Fibroblast of gingiva (primary cell): ENCODE results near the gene EHBP1L1.

Source experiments
- DNase-seq: peaks from one replicate; pipeline ENCODE4 v3.0.0-alpha.2; 2011; ENCODE audit warnings: low read depth

EHBP1L1 gene

GRCh38 chr11:65595131-65595530 lies 19.3 kb downstream of the EHBP1L1 start:
- no peak for DNase-seq

GRCh38 chr11:65595543-65596281 lies 19.9 kb downstream of the EHBP1L1 start, which contains the start of gene KCNK7:
Gene KCNK7 (minus strand): TSS chr11:65595800. CDS start chr11:65595772, 28 bp downstream.
- no peak for DNase-seq

- DNase-seq: no peak
Measured at GRCh38 chr11:65596520-65596919, 20.7 kb downstream of the EHBP1L1 start.

- no peak for DNase-seq
Measured at GRCh38 chr11:65598258-65598699, 22.4 kb downstream of the EHBP1L1 start.

GRCh38 chr11:65599216-65599954 lies 23.5 kb downstream of the EHBP1L1 start:
- no peak for DNase-seq

GRCh38 chr11:65599955-65600246 lies 24.0 kb downstream of the EHBP1L1 start:
- no peak for DNase-seq

GRCh38 chr11:65604258-65604657 lies 28.4 kb downstream of the EHBP1L1 start:
- no peak for DNase-seq

- DNase-seq: peak; percentile 92
Measured at GRCh38 chr11:65606876-65607613, 31.2 kb downstream of the EHBP1L1 start.

GRCh38 chr11:65607614-65608426 lies 32.0 kb downstream of the EHBP1L1 start:
- no peak for DNase-seq

- no peak for DNase-seq
Measured at GRCh38 chr11:65609229-65609628, 33.4 kb downstream of the EHBP1L1 start.

GRCh38 chr11:65609665-65610064 lies 33.8 kb downstream of the EHBP1L1 start:
- DNase-seq: no peak

GRCh38 chr11:65610404-65610803 lies 34.6 kb downstream of the EHBP1L1 start:
- DNase-seq: no peak

GRCh38 chr11:65611028-65611757 lies 35.3 kb downstream of the EHBP1L1 start:
- DNase-seq: no peak

- DNase-seq: no peak
Measured at GRCh38 chr11:65611758-65612603, 36.1 kb downstream of the EHBP1L1 start.

- no peak for DNase-seq
Measured at GRCh38 chr11:65612691-65613090, 36.8 kb downstream of the EHBP1L1 start.

GRCh38 chr11:65613091-65613928 lies 37.5 kb downstream of the EHBP1L1 start:
- DNase-seq: no peak

GRCh38 chr11:65615229-65615949 lies 39.5 kb downstream of the EHBP1L1 start, which contains the start of gene PCNX3:
Gene PCNX3 (plus strand): TSS chr11:65615776. CDS start chr11:65616312, 536 bp downstream.
- peak; percentile 100 for DNase-seq

- no peak for DNase-seq
Measured at GRCh38 chr11:65615950-65616574, 40.2 kb downstream of the EHBP1L1 start.
